ENCODE data around the gene DEGS2.
"Not testable (repeated sequence)": the region's sequence is repeated elsewhere in the genome, so short reads cannot be mapped to it uniquely, and the experiment has no call there.

Gene DEGS2

DNA sequence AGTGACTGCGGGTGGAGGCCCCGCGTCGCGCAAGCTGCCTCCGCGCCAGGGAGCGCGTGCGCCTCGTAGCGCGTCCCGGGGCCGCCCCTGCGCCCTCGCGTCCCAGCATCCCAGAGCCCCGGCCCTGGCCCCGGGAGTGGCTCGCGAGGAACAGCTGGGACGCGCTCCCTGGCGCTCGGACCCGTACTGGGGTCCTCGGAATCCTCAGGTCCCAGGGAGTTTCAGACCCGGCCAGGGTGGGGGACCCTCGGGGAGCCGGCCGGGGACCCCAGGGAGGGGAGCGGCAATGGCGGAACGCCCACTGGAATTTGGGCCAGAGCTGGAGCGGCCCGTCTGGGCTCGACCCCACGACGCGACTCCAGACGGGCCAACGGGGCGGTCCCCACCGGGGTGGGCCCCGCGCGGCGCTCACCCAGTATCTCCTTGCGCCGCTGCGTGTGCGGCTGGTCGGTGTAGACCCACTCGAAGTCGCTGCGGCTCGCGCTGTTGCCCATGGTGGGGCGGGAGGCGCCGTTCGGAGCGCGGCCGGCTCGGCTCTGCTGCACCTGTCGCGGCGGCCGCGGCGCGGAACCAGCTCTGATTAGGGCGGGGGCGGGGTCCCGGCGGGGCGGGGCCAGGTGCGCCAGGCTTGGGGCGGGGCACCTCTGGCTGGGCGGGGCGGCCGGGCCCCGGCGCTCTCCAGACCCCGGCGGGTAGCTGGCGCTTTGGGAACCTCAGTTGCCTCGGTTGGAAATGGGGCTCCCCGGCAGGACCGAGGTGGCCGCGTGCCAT, at the start of gene DEGS2:
TSS of gene DEGS2 (minus strand) at position 552 of the 771 bp plus-strand sequence. CDS start at position 494, 58 bp downstream.
- peak; percentile 65 to 78 for ATAC-seq (replicated peaks)
- Mint-ChIP-seq H3K27ac (peak within 1 kb of the TSS; percentile 31), H3K9me3 (peaks cover 6 to 8% of the 10 kb centered on the region in 2 donors), H3K4me1 (peaks cover 16 to 29% of the 10 kb centered on the region in 2 donors), H3K4me3 (peak within 1 kb of the TSS; percentile 82 to 87), H3K36me3 (peaks cover 6% of the 10 kb centered on the region in 2 donors), H3K27me3 (no peaks in the 10 kb centered on the region)
- peak; percentile 22 for DNase-seq

DNA sequence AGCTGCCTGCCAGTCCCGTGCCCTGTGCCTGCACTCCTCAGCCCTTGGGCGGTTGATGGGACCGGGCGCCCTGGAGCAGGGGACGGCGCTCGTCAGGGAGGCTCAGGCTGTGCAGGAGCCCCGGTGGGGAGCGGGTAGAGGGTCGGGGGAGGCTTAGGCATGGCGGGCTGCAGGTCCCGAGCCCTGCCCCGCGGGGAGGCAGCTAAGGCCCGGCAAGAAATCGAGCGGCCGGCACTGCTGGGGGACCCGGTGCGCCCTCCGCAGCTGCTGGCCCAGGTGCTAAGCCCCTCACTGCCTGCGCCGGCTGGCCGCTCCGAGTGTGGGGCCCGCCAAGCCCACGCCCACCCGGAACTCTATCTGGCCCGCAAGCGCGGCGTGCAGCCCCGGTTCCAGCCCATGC, 48.7 kb upstream of the DEGS2 start:
- not testable (repeated sequence) for H3K4me3 Mint-ChIP-seq; H3K27ac Mint-ChIP-seq; H3K36me3 Mint-ChIP-seq; ATAC-seq (replicated peaks); DNase-seq; H3K27me3 Mint-ChIP-seq; H3K9me3 Mint-ChIP-seq; H3K4me1 Mint-ChIP-seq

DNA sequence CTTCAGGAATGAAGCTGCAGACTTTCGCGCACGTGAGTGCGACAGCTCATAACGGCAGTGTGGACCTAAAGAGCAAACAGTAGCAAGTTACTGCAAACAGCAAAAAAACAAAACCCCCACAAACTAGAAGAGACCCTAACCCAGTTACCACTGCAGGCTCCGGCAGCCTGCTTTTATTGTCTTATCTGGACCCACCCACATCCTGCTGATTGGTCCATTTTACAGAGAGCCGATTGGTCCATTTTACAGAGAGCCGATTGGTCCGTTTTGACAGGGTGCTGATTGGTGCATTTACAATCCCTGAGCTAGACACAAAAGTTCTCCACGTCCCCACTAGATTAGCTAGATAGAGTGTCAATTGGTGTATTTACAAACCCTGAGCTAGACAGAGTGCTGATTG, 48.1 kb upstream of the DEGS2 start:
- H3K27ac Mint-ChIP-seq; H3K4me3 Mint-ChIP-seq; ATAC-seq (replicated peaks); H3K36me3 Mint-ChIP-seq; H3K4me1 Mint-ChIP-seq; H3K27me3 Mint-ChIP-seq; H3K9me3 Mint-ChIP-seq; DNase-seq: not testable (repeated sequence)

DNA sequence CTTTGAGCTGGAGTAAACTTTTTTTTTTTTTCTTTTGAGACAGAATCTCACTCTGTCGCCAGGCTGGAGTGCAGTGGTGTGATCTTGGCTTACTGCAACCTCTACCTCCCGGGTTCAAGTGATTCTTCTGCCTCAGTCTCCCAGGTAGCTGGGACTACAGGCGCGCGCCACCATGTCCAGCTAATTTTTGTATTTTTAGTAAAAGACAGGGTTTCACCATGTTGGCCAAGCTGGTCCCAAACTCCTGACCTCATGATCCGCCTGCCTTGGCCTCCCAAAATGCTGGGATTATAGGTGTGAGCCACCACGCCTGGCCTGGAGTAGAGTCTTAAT, 45.4 kb upstream of the DEGS2 start:
- not testable (repeated sequence) for H3K4me1 Mint-ChIP-seq; H3K36me3 Mint-ChIP-seq; ATAC-seq (replicated peaks); H3K9me3 Mint-ChIP-seq; H3K4me3 Mint-ChIP-seq; H3K27me3 Mint-ChIP-seq; H3K27ac Mint-ChIP-seq; DNase-seq

DNA sequence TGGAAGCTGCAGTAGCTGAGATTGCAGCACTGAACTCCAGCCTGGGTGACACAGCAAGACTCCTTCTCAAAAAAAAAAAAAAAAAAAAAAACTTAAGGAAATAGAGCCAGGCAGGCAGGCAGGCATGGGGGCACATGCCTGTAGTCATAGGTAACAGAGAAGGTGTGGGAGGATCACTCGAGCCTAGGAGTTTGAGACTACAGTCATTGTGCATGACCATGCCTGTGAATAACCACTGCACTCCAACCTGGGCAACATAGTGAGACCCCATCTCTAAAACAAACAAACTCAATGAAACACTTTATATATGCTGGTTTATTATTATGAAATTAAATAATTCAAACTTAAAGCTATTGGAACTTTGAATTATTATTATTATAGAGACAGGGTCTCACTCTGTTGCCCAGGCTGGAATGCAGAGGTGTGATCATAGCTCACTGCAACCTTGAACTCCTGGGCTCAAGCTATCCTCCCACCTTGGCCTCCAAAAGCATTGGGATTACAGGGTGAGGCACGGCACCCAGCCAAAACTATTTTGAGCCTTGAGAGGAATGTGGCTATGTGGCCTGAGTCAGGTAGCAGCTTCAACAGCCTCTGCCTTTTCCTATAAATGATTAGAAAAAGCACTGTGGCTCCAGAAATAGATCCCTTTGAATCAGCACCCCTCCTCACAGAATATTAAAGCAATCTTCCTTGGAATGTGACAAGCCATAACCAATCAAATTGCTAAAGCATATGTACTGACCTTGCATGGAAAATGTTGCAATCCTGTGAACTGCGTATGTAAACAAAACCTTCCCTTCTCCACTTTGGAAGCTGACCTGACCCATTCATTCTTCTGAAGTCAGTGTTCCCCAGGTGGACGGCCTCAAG, 44.8 kb upstream of the DEGS2 start:
- no peaks in the 10 kb centered on the region for H3K4me1 Mint-ChIP-seq
- no peak overlapping the region for H3K4me3 Mint-ChIP-seq
- ATAC-seq (replicated peaks): no peak
- H3K36me3 Mint-ChIP-seq: no peaks in the 10 kb centered on the region
- H3K9me3 Mint-ChIP-seq: peaks cover 0 to 2% of the 10 kb centered on the region in 2 donors
- DNase-seq: no peak
- H3K27ac Mint-ChIP-seq: no peak overlapping the region
- no peaks in the 10 kb centered on the region for H3K27me3 Mint-ChIP-seq

DNA sequence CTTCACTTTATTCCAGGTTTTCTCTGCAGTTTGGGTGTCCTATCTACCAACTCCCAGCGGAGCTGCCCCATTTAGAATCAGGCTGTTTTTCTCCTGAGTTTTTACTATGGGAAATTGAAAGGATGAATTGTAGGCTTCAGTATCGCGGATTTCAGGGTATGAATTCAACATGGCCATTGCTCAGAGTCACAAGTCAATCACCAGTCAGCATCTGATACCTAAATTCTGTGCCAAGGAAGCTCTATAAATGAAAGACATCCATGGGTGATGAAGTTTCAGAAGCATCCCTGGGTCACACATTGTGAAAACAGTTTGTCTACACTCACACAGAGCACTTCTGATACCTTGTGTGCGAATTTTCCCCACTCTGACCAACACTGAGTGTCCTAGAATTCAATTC, 43.7 kb upstream of the DEGS2 start:
- no peak for DNase-seq
- no peak for ATAC-seq (replicated peaks)
- Mint-ChIP-seq H3K27me3 (no peaks in the 10 kb centered on the region), H3K4me3 (no peak overlapping the region), H3K9me3 (peaks cover 0 to 2% of the 10 kb centered on the region in 2 donors), H3K27ac (no peak overlapping the region), H3K36me3 (no peaks in the 10 kb centered on the region), H3K4me1 (no peaks in the 10 kb centered on the region)

DNA sequence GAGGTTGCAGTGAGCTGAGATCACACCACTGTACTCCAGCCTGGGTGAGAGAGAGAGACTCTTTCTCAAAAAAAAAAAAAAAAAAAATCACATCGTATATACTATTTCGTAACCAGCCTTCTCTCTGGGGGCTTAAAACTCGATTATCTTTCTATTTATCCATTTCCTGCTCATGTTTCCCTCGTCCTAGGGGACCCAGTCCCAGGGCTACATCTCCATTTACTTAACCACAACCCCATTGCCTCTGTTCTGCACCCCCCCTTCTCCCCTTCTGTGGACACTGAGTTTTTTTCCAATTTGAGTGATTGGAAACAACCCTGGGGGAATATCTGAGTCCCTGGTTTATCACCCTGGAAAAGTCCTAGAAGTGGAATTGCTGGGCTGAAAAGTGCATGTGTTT, 43.3 kb upstream of the DEGS2 start:
- ATAC-seq (replicated peaks) (no peak), DNase-seq (no peak)
- Mint-ChIP-seq H3K36me3 (no peaks in the 10 kb centered on the region), H3K4me3 (no peak overlapping the region), H3K4me1 (no peaks in the 10 kb centered on the region), H3K27me3 (no peaks in the 10 kb centered on the region), H3K9me3 (peaks cover 0 to 2% of the 10 kb centered on the region in 2 donors), H3K27ac (no peak overlapping the region)

DNA sequence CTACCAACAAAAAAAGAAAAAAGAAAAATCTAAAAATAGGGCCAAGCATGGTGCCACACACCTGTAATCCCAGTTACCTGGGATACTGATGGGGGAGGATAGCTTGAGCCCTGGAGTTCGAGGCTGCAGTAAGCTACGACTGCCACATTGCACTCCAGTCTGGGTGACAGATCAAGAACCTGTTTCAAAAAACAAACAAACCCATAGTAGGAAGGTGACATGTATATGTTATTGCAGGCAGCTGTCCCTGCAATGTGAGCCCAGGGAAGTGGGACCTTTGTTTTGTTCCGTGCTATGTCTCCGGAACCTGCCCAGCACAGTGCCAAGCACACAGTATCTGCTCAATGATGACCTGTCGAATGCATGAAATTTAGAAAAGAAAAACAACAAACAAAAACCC, 42.3 kb upstream of the DEGS2 start:
- Mint-ChIP-seq H3K9me3 (no peaks in the 10 kb centered on the region), H3K4me1 (no peaks in the 10 kb centered on the region), H3K27me3 (no peaks in the 10 kb centered on the region), H3K4me3 (no peak overlapping the region), H3K36me3 (no peaks in the 10 kb centered on the region), H3K27ac (no peak overlapping the region)
- DNase-seq (no peak), ATAC-seq (replicated peaks) (no peak)

DNA sequence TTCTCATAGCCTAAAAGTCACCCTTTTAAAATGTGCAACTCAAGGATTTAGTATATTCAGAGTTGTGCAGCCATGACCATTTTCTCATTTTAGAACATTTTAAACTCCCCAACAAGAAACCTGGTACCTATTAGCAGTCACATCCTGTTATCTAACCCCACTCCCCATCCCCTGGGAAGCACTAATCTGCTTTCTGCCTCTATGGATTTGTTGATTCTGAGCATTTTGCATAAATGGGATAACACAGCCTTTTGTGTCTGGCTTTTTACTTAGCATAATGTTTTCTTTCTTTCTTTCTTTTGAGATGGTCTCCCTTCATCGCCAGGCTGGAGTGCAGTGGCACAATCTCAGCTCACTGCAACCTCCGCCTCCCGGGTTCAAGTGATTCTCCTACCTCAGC, 40.9 kb upstream of the DEGS2 start:
- DNase-seq: no peak
- no peak for ATAC-seq (replicated peaks)
- H3K4me3 Mint-ChIP-seq: no peak overlapping the region
- no peaks in the 10 kb centered on the region for H3K36me3 Mint-ChIP-seq
- no peaks in the 10 kb centered on the region for H3K9me3 Mint-ChIP-seq
- H3K4me1 Mint-ChIP-seq: no peaks in the 10 kb centered on the region
- H3K27me3 Mint-ChIP-seq: no peaks in the 10 kb centered on the region
- no peak overlapping the region for H3K27ac Mint-ChIP-seq

DNA sequence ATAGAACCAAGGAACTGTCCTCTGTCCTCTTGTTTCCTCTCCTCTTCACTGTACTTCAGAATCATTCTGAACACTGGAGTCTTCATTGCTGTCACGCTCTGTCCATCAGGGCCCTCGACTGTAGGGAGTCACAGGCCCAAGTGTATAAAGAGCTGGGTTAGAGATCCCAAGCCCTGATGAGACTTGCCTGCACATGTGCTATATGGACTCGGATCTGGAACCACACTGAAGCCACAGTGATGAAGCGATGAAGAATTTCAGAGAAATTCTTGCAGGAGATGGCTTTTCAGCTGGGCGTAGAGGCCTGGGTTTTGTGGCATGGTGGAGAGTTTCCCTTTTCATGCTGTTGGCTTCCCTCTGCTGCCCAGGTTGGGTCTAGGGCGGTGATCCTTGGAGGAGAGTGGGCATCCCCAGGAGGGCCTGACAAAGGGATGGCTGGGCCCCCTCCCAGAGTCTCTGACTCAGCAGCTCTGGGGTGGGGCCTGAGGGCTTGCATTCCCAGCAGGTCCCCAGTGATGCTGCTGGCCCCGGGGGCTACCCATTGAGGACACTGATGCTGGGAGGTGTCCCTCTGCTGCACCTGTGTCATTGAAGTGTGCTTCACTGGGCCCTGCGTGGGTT, 39.9 kb upstream of the DEGS2 start:
- peaks cover 0 to under 1% of the 10 kb centered on the region in 2 donors for H3K4me1 Mint-ChIP-seq
- H3K9me3 Mint-ChIP-seq: no peaks in the 10 kb centered on the region
- no peak overlapping the region for H3K4me3 Mint-ChIP-seq
- H3K27ac Mint-ChIP-seq: no peak overlapping the region
- H3K27me3 Mint-ChIP-seq: no peaks in the 10 kb centered on the region
- DNase-seq: no peak
- no peaks in the 10 kb centered on the region for H3K36me3 Mint-ChIP-seq
- ATAC-seq (replicated peaks): no peak

DNA sequence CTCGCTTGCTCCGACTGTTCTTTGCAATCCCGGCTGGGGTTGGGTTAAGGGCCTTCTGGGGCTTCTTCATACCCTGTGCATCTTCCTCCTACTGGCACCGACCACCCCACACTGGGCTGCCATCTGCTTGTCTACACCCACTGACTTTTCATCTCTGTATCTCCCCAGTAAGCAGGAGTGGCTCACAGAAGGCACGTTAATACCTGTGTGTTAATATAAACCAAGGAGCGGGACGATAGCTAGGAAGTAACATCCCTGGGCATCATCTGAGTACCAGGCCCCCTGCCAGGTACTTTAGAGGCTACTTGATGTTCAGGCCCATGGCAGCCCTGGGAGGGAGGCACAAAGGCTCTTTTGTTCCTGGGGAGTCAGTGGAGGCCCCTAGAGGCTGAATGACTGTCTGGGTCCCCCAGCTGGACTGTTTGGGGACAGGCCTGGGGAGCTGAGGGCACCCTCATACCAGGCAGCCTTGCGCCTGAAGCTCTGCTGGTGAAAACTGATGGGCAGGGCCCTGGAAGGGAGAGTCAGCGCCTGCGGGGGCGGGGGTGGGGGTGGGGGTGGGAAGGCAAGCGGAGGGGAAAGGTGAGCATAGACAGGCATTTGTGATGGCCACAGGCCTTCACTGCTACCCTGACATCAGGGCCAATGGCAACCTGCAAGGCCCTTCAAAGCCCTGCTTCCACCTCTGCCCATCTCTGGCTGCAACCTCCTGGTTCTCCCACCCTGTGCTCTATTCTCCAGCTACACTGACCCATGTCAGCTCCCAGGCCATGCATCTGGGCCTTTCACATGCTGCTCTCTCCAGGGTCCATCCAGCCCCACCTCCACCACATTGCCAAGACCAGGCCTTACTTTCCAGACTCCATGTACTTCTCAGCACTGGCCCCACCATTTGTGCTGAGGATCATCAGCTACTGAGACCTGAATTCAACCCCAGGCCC, 34.2 kb upstream of the DEGS2 start:
- ATAC-seq (replicated peaks) (peak; percentile 22 to 24), DNase-seq (no peak)
- no peaks in the 10 kb centered on the region for H3K27me3 Mint-ChIP-seq
- H3K36me3 Mint-ChIP-seq: no peaks in the 10 kb centered on the region
- peaks cover 10 to 20% of the 10 kb centered on the region in 2 donors for H3K4me1 Mint-ChIP-seq
- peak overlapping the region; percentile 88 for H3K27ac Mint-ChIP-seq
- H3K4me3 Mint-ChIP-seq: peak overlapping the region; percentile 81 to 84
- no peaks in the 10 kb centered on the region for H3K9me3 Mint-ChIP-seq

DNA sequence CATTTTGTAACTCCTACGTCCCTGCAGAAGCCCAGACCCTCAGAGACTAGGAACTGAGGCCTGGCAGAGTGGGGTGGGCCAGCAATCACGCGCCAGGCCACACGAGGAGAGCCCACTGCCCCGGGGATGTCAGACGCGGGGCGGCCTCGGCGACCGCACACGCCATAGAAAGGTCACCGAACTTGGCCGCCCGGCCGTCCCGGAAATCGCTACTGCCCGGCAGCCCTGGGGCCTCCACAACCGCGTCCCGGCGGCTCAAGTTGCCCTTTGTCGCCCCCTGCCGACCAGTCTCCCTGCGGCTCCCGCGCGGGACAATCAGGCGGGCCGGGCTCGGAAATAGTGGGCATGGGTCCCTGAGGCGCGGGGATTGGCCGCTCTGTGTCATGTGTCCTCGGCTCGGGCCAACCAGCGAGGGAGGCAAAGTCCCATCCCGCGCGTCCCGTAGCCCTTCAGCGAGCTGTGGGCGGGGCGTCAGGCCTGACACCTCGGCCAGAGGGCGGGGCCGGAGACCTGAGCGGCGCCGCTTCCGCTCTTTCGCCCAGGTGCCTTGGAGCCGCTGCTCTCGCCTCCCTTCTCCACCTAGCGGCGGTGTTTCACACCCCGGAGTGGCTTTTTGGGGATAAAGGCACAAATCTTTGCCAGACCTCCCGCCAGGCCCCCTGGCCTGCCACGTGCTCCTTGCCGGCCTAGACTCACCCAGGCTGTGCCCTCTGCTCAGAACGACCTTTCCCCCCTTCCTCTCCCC, 33.4 kb upstream of the DEGS2 start:
- ATAC-seq (replicated peaks) (peak; percentile 98 to 99), DNase-seq (peak; percentile 100)
- Mint-ChIP-seq H3K36me3 (no peaks in the 10 kb centered on the region), H3K27me3 (no peaks in the 10 kb centered on the region), H3K9me3 (no peaks in the 10 kb centered on the region), H3K4me3 (peak overlapping the region; percentile 81 to 84), H3K27ac (peak overlapping the region; percentile 96), H3K4me1 (peaks cover 10 to 20% of the 10 kb centered on the region in 2 donors)

DNA sequence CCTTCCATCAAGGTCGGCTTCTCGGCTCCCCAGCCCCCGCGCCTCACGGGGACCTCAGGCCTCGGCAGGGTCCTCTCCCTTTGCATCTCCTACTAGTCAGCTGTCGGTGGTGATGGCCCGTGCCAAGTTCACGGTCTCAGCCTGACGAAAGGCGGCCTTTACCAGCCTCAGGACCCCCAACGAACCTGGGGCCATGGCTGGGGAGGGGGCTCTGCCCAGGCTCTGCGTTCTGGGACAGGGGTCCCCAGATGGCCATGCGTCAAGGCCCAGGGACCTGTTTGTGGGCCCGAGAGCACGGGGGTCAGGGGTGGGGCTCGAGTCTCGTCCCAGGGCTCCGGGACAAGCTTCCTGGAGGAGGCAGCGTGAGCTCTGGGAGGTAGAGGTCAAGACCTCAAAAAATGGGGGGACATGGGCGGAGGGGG, 32.8 kb upstream of the DEGS2 start:
- Mint-ChIP-seq H3K27ac (peak overlapping the region; percentile 96), H3K4me3 (peak overlapping the region; percentile 81 to 84), H3K36me3 (no peaks in the 10 kb centered on the region), H3K4me1 (peaks cover 10 to 20% of the 10 kb centered on the region in 2 donors), H3K27me3 (no peaks in the 10 kb centered on the region), H3K9me3 (no peaks in the 10 kb centered on the region)
- DNase-seq: peak; percentile 7
- no peak for ATAC-seq (replicated peaks)

All from stimulated activated naive B cell treated with anti-CD40 and anti-IgM and Interleukin-4, amounts not matched to agents 10 μg/mL and 1 μg/mL and 100 μg/mL, for 72 hours (primary cell).